NB4 (cell line): ENCODE results near the gene CCBE1.

Source experiments
- MYC ChIP-seq: IDR thresholded peaks from 2 replicates; pipeline ENCODE4 v1.6.1; 2011; ENCODE audit warnings: low read depth, low read length
- POLR2A ChIP-seq: IDR thresholded peaks from 2 replicates; pipeline ENCODE4 v1.6.1; 2011; ENCODE audit warnings: mild to moderate bottlenecking; ENCODE audit not compliant: insufficient read length; ENCODE audit errors: extremely low read depth
- TF ChIP-seq, protein P1 (sequence below): IDR thresholded peaks from one replicate; pipeline ENCODE4 v1.5.1; 2012; ENCODE audit warnings: low read depth, low read length
- TF ChIP-seq, protein P2 (sequence below): IDR thresholded peaks from 2 replicates; pipeline ENCODE4 v1.6.1; 2011; ENCODE audit warnings: low read depth, low read length

DNA sequence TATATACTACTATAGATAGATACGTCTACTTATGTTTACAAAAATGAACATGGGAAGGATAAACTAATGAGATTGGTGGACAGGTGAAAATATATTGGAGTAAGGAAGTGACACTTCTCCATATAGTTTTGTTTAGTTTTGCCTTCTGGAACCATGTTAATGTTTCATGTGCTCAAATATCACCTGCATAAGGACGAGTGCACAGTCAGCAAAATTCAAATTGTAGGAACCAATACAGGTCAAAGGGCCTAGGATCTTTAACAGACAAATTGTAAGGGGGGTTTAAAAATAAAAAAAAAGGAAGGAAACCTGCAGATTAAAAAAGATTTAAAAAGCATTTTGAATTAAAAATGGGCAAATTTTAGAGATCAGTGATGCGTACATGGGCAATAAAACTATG, 104.6 kb downstream of the CCBE1 start:
- TF ChIP-seq, protein P1, sequence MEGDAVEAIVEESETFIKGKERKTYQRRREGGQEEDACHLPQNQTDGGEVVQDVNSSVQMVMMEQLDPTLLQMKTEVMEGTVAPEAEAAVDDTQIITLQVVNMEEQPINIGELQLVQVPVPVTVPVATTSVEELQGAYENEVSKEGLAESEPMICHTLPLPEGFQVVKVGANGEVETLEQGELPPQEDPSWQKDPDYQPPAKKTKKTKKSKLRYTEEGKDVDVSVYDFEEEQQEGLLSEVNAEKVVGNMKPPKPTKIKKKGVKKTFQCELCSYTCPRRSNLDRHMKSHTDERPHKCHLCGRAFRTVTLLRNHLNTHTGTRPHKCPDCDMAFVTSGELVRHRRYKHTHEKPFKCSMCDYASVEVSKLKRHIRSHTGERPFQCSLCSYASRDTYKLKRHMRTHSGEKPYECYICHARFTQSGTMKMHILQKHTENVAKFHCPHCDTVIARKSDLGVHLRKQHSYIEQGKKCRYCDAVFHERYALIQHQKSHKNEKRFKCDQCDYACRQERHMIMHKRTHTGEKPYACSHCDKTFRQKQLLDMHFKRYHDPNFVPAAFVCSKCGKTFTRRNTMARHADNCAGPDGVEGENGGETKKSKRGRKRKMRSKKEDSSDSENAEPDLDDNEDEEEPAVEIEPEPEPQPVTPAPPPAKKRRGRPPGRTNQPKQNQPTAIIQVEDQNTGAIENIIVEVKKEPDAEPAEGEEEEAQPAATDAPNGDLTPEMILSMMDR = no peak
- TF ChIP-seq POLR2A = no peak
- TF ChIP-seq, protein P2, sequence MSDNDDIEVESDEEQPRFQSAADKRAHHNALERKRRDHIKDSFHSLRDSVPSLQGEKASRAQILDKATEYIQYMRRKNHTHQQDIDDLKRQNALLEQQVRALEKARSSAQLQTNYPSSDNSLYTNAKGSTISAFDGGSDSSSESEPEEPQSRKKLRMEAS = no peak
- TF ChIP-seq MYC = no peak
